Measurements from ENCODE around the gene CRTC2. TPM values are rescaled to one million over a fixed set of nuclear protein-coding genes. Genes with fewer than 3 reads are reported as not detected.
A peak's percentile ranks its signal among the peaks of the same experiment; 100 is the strongest.

CRTC2 gene
- total and polyA plus RNA-seq, 9 of the 15 experiments (the other 6 are each of a cell fraction or from before 2014, with no cell fraction given): 2.7 to 26.4 (median 10.2) TPM

- TF ChIP-seq, protein P1, sequence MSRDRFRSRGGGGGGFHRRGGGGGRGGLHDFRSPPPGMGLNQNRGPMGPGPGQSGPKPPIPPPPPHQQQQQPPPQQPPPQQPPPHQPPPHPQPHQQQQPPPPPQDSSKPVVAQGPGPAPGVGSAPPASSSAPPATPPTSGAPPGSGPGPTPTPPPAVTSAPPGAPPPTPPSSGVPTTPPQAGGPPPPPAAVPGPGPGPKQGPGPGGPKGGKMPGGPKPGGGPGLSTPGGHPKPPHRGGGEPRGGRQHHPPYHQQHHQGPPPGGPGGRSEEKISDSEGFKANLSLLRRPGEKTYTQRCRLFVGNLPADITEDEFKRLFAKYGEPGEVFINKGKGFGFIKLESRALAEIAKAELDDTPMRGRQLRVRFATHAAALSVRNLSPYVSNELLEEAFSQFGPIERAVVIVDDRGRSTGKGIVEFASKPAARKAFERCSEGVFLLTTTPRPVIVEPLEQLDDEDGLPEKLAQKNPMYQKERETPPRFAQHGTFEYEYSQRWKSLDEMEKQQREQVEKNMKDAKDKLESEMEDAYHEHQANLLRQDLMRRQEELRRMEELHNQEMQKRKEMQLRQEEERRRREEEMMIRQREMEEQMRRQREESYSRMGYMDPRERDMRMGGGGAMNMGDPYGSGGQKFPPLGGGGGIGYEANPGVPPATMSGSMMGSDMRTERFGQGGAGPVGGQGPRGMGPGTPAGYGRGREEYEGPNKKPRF (IDR thresholded peaks at IDR 0.05; ENCODE audit: low read depth, low read length): no peak
- TF ChIP-seq, protein P2, sequence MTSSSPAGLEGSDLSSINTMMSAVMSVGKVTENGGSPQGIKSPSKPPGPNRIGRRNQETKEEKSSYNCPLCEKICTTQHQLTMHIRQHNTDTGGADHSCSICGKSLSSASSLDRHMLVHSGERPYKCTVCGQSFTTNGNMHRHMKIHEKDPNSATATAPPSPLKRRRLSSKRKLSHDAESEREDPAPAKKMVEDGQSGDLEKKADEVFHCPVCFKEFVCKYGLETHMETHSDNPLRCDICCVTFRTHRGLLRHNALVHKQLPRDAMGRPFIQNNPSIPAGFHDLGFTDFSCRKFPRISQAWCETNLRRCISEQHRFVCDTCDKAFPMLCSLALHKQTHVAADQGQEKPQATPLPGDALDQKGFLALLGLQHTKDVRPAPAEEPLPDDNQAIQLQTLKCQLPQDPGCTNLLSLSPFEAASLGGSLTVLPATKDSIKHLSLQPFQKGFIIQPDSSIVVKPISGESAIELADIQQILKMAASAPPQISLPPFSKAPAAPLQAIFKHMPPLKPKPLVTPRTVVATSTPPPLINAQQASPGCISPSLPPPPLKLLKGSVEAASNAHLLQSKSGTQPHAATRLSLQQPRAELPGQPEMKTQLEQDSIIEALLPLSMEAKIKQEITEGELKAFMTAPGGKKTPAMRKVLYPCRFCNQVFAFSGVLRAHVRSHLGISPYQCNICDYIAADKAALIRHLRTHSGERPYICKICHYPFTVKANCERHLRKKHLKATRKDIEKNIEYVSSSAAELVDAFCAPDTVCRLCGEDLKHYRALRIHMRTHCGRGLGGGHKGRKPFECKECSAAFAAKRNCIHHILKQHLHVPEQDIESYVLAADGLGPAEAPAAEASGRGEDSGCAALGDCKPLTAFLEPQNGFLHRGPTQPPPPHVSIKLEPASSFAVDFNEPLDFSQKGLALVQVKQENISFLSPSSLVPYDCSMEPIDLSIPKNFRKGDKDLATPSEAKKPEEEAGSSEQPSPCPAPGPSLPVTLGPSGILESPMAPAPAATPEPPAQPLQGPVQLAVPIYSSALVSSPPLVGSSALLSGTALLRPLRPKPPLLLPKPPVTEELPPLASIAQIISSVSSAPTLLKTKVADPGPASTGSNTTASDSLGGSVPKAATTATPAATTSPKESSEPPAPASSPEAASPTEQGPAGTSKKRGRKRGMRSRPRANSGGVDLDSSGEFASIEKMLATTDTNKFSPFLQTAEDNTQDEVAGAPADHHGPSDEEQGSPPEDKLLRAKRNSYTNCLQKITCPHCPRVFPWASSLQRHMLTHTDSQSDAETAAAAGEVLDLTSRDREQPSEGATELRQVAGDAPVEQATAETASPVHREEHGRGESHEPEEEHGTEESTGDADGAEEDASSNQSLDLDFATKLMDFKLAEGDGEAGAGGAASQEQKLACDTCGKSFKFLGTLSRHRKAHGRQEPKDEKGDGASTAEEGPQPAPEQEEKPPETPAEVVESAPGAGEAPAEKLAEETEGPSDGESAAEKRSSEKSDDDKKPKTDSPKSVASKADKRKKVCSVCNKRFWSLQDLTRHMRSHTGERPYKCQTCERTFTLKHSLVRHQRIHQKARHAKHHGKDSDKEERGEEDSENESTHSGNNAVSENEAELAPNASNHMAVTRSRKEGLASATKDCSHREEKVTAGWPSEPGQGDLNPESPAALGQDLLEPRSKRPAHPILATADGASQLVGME (CRISPR knock-in tag; IDR thresholded peaks at IDR 0.05): no peak
- no peak for TF ChIP-seq LARP7 (IDR thresholded peaks at IDR 0.05)
- TF ChIP-seq LCOR (CRISPR knock-in tag; IDR thresholded peaks at IDR 0.05): no peak; the same call in 1 of the 2 replicates
- TF ChIP-seq IRF1 (CRISPR knock-in tag; IDR thresholded peaks at IDR 0.05; ENCODE audit: borderline replicate concordance): no peak
- 0 out of 4 replicates have a peak, but pooled peaks of 1 of the 2 experiments have one; percentile 61 for TF ChIP-seq HDAC1 (IDR thresholded peaks at IDR 0.05)
- TF ChIP-seq TAF15 (IDR thresholded peaks at IDR 0.05; ENCODE audit: low read depth, low read length): no peak
- no peak; a peak in 1 of 4 replicates for TF ChIP-seq SIN3A (IDR thresholded peaks at IDR 0.05; ENCODE audit: borderline replicate concordance in 2 of 2, control insufficient read depth in 1 of 2, low read depth in 2 of 2, low read length in 2 of 2)
- TF ChIP-seq ZNF785 (CRISPR knock-in tag; IDR thresholded peaks at IDR 0.05): no peak
- peak; percentile 90 for TF ChIP-seq TAF1 (IDR thresholded peaks at IDR 0.05; ENCODE audit: control insufficient read depth, extremely low read depth, insufficient read depth, low read length, severe bottlenecking)
- TF ChIP-seq THAP7 (CRISPR knock-in tag; IDR thresholded peaks at IDR 0.05): no peak
- peak; percentile 97 for TF ChIP-seq PCBP1 (IDR thresholded peaks at IDR 0.05; ENCODE audit: low read depth, low read length, poor library complexity, severe bottlenecking)
- TF ChIP-seq, protein P3, sequence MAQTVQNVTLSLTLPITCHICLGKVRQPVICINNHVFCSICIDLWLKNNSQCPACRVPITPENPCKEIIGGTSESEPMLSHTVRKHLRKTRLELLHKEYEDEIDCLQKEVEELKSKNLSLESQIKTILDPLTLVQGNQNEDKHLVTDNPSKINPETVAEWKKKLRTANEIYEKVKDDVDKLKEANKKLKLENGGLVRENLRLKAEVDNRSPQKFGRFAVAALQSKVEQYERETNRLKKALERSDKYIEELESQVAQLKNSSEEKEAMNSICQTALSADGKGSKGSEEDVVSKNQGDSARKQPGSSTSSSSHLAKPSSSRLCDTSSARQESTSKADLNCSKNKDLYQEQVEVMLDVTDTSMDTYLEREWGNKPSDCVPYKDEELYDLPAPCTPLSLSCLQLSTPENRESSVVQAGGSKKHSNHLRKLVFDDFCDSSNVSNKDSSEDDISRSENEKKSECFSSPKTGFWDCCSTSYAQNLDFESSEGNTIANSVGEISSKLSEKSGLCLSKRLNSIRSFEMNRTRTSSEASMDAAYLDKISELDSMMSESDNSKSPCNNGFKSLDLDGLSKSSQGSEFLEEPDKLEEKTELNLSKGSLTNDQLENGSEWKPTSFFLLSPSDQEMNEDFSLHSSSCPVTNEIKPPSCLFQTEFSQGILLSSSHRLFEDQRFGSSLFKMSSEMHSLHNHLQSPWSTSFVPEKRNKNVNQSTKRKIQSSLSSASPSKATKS (CRISPR knock-in tag; IDR thresholded peaks at IDR 0.05): no peak
These were observed 36.1 kb downstream of the CRTC2 start (continued) for GRCh38 chr1:153922076-153922971.

Measured in K562 (cell line).